ENCODE data around the gene NACC1.

Gene NACC1

GRCh38 chr19:13097463-13098258 is 20.4 kb upstream of the NACC1 start:
- DNase-seq (ENCODE audit: insufficient read length, low spot score) (no peak), FAIRE-seq (no peak)
- no peak for TF ChIP-seq CTCF (IDR thresholded peaks at IDR 0.05; ENCODE audit: insufficient read depth, missing control alignments)

- FAIRE-seq (no peak), DNase-seq (ENCODE audit: insufficient read length, low spot score) (no peak)
- TF ChIP-seq CTCF (IDR thresholded peaks at IDR 0.05; ENCODE audit: insufficient read depth, missing control alignments) = no peak
Measured at GRCh38 chr19:13098277-13099072, 19.6 kb upstream of the NACC1 start.

GRCh38 chr19:13099073-13099999 is 18.7 kb upstream of the NACC1 start:
- FAIRE-seq (no peak), DNase-seq (ENCODE audit: insufficient read length, low spot score) (no peak)
- no peak for TF ChIP-seq CTCF (IDR thresholded peaks at IDR 0.05; ENCODE audit: insufficient read depth, missing control alignments)

- FAIRE-seq = no peak
- TF ChIP-seq CTCF (IDR thresholded peaks at IDR 0.05; ENCODE audit: insufficient read depth, missing control alignments) = no peak
Measured at GRCh38 chr19:13100031-13100588, 18.0 kb upstream of the NACC1 start.

GRCh38 chr19:13100841-13101589 is 17.0 kb upstream of the NACC1 start:
- peak; percentile 17 for TF ChIP-seq CTCF (IDR thresholded peaks at IDR 0.05; ENCODE audit: insufficient read depth, missing control alignments)
- FAIRE-seq (no peak), DNase-seq (ENCODE audit: insufficient read length, low spot score) (no peak)

More at GRCh38 chr19:13100031-13100588, 18.0 kb upstream of the NACC1 start:
- DNase-seq (ENCODE audit: insufficient read length, low spot score) = no peak

Data from D721Med (cell line).